ENCODE measurements around the gene CCNL1.

- TF ChIP-seq CTCF (IDR thresholded peaks at IDR 0.05) (no peak), POLR2AphosphoS5 (IDR thresholded peaks at IDR 0.05; ENCODE audit: low read depth, low read length) (no peak)
Observed at GRCh38 chr3:157101486-157101885, 58.5 kb downstream of the CCNL1 start.

Data from Panc1 (cell line).